Heart right ventricle (tissue), 16 donors: ENCODE data around the gene KRT6B. TPM values are rescaled to one million over a fixed set of nuclear protein-coding genes. Genes with fewer than 3 reads are reported as not detected.
"Not testable (repeated sequence)": the region's sequence is repeated elsewhere in the genome, so short reads cannot be mapped to it uniquely, and the experiment has no call there.

Source experiments
- ATAC-seq, 8 donors: fragments of 200-7000 bp; cut with Tn5 transposase; one replicate each; pipeline ENCODE4 v1.9.1; 2020; ENCODE audit warnings: mild to moderate bottlenecking in 8 of 8, moderate library complexity in 8 of 8, moderate number of reproducible peaks in 1 of 8
- DNase-seq, 2 donors: peaks; one replicate each; pipeline ENCODE4 v3.0.0-alpha.2; 2020
- H3K27ac ChIP-seq, 10 donors: fragments of 200-600 bp; sonication (generic) in 2 of 10; one replicate each; pipeline versions ENCODE4 v1.5.0 to v1.8.0; 2020 to 2022; ENCODE audit warnings: mild to moderate bottlenecking in 3 of 10
- H3K27me3 ChIP-seq, 7 donors: fragments of 200-600 bp; one replicate each; pipeline ENCODE4 v1.8.0; 2021 to 2022; ENCODE audit warnings: mild to moderate bottlenecking in 2 of 7
- H3K36me3 ChIP-seq, 9 donors: fragments of 200-600 bp; sonication (generic) in 1 of 9; one replicate each; pipeline versions ENCODE4 v1.5.0 to v1.8.0; 2020 to 2022; ENCODE audit warnings: mild to moderate bottlenecking in 2 of 9
- H3K4me1 ChIP-seq, 9 donors: fragments of 200-600 bp; sonication (generic) in 1 of 9; one replicate each; pipeline versions ENCODE4 v1.5.0 to v1.8.0; 2020 to 2022; ENCODE audit warnings: mild to moderate bottlenecking in 4 of 9
- H3K4me3 ChIP-seq, 10 donors: fragments of 200-600 bp; sonication (generic) in 2 of 10; one replicate each; pipeline versions ENCODE4 v1.5.0 to v1.8.0; 2020 to 2022; ENCODE audit warnings: mild to moderate bottlenecking in 7 of 10, moderate library complexity in 2 of 10
- H3K9me3 ChIP-seq, 11 donors: fragments of 200-600 bp in 10 of 11; sonication (generic) in 2 of 11; one replicate each; pipeline versions ENCODE4 v1.5.0 to v1.8.0; 2013 to 2022; ENCODE audit warnings: mild to moderate bottlenecking in 2 of 11, control low read depth in 1 of 11, moderate library complexity in 1 of 11
- CTCF ChIP-seq, 9 donors: fragments of 200-600 bp; sonication (generic) in 2 of 9; IDR thresholded peaks; one replicate each; pipeline versions ENCODE4 v1.5.0 to v1.8.0; 2021 to 2022; ENCODE audit warnings: antibody characterized with exemption in 9 of 9, mild to moderate bottlenecking in 5 of 9, moderate library complexity in 1 of 9
- WGBS, 2 donors: extraction: QIAGEN DNeasy Blood & Tissue Kit; methylation state at CpG; one replicate each; pipeline ENCODE4 v1.1.7; 2013; ENCODE audit warnings: inconsistent platforms in 1 of 2; 5-methylcytosine and 5-hydroxymethylcytosine counted together
- intact Hi-C, 10 donors: fragments of 100-400 bp; cut with DNase I; formaldehyde crosslinking; loops; one replicate each; pipeline versions ENCODE4 v1.11.1 to v1.14.2; 2022
- polyA plus RNA-seq, 2 donors: library from polyadenylated mRNA; stranded (reverse); fragments of 200-250 nt; gene quantifications; one replicate each; pipeline ENCODE4 v1.2.3, GENCODE V29; 2013
- total RNA-seq, 10 donors: library from RNA; stranded (reverse); fragmentation: NEBNext Ultra II Directional in 3 of 10; extraction: Animal tissue kit (Norgen Biotek cat#: 25700) in 3 of 10; gene quantifications; one replicate each; pipeline versions ENCODE4 v1.2.1 to v1.2.4, GENCODE V29; 2021 to 2023
- donor health status: Arrhythmogenic right ventricular cardiomyopathy.
- donor health status: ischemic (EF 13 %, LVEDD 7.1; RV severe dilation, severe dysfunction).
- donor health status: healthy with polysubstance abuse.
- donor health status: DM: no; HTN: yes; CAD: no.
- donor health status: DM: no; HTN: no; CAD: no.
- donor health status: ischemic (EF 25% LVEDD 6.9; RV normal size, moderate dysfunction).
- donor health status: ischemic (EF 25% LVEDD 5.7; RV mildly dilated, moderate dysfunction).
- donor health status: healthy.
- donor health status: DM: yes; HTN: yes; CAD: no.
- donor health status: Ischemic cardiomyopathy.
- donor health status: ischemic (EF 35%, LVEDD 5.7; RV mildly dilated, moderate dysfunction).
- donor health status: nonischemic (EF 11% LVEDD 7.7; RV severe dilation, severe dysfunction).
- donor health status: DM: yes; HTN: yes; CAD: no.
- donor health status: PGD.
- donor health status: ischemic (EF 29% LVEDD 5.4; RV normal size, mild dysfunction).
- donor health status: nonischemic (EF 23%, LVEDD 6.1; RV moderate dilation, normal function).

KRT6B gene
- total and polyA plus RNA-seq, 12 donors, result 0.06 TPM; not detected in 11

GRCh38 chr12:52488736-52489135 is 36.8 kb upstream of the KRT6B start:
- H3K4me3 ChIP-seq, result no peak overlapping the region
- H3K27ac ChIP-seq, result no peak overlapping the region
- H3K36me3 ChIP-seq, result no peaks in the 10 kb centered on the region
- H3K27me3 ChIP-seq, result peaks cover 0 to 38% (median 19%) of the 10 kb centered on the region in 7 donors
- ATAC-seq (no peak), DNase-seq (no peak)
- peaks cover 0 to 11% (median 0%) of the 10 kb centered on the region in 11 donors for H3K9me3 ChIP-seq
- no peak for TF ChIP-seq CTCF (IDR thresholded peaks at IDR 0.05)
- intact Hi-C loops, result no loop called here
- H3K4me1 ChIP-seq, result peaks cover 0 to 1% (median 0%) of the 10 kb centered on the region in 9 donors

GRCh38 chr12:52487744-52488443 is 35.9 kb upstream of the KRT6B start:
- WGBS, 2 donors, result 85 to 87% methylated on average over 15 of the region's 15 CpGs
- H3K9me3 ChIP-seq, result peaks cover 0 to 11% (median 0%) of the 10 kb centered on the region in 11 donors
- DNase-seq, H3K4me1 ChIP-seq, ATAC-seq, H3K27ac ChIP-seq, H3K36me3 ChIP-seq, H3K4me3 ChIP-seq, intact Hi-C loops: not testable (repeated sequence)
- peaks cover 0 to 40% (median 20%) of the 10 kb centered on the region in 7 donors for H3K27me3 ChIP-seq

- Histone ChIP-seq H3K4me1 (no peaks in the 10 kb centered on the region), H3K36me3 (no peaks in the 10 kb centered on the region), H3K9me3 (peaks cover 0 to 11% (median 0%) of the 10 kb centered on the region in 11 donors), H3K4me3 (no peak overlapping the region), H3K27ac (no peak overlapping the region), H3K27me3 (peaks cover 0 to 45% (median 24%) of the 10 kb centered on the region in 7 donors)
- WGBS, 2 donors, result 39 to 42% methylated on average over 1 of the region's 1 CpG
- no peak for TF ChIP-seq CTCF (IDR thresholded peaks at IDR 0.05)
- DNase-seq (no peak), ATAC-seq (no peak)
- intact Hi-C loops, result no loop called here
These were observed 35.3 kb upstream of the KRT6B start for GRCh38 chr12:52487211-52487610.

DNA sequence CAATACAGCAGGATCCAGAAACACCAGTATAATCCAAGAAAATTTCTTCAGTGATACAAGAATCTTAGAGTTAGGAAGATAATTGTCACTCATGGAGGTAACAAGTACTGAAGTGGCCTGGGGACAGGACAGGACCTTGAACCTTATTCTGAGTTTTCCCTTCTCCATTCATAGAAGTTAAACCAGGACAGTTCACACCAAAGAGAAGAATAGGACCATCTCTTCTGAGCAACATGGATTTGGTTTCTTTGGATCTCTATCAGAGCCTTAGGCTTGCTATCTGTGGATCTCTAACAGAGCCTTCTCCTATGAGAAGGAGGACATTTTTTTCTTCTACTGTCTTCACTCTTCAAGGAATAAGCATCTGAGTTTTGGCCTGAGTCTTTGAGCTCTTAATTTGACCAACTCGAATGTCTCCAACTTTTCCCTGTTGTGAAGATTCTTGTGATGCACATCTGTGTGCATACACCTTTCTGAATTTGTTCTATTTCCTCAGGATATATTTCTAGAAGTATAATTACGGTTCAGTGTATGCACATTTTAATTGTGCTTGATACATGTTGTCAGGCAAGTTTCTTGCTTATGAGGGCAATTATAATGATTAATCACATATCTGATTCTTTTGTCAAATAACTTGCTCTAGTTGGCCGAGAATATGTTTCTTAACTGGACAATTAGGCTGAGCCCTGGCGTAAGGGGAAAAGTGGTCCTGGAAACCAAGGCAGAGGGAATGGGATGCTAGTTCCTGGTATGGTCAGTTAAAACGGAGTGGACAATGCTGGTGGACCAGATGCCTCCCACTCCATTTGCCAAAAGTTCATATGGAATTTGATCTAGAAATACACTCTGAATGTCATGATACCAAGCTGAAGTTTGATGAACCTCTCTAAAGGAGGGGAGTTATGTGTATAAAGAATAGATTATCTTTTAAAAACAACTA is 34.5 kb upstream of the KRT6B start:
- no peak for TF ChIP-seq CTCF (IDR thresholded peaks at IDR 0.05)
- Histone ChIP-seq H3K27me3 (peaks cover 0 to 43% (median 19%) of the 10 kb centered on the region in 7 donors), H3K36me3 (no peaks in the 10 kb centered on the region), H3K27ac (no peak overlapping the region), H3K4me1 (no peaks in the 10 kb centered on the region), H3K9me3 (peaks cover 0 to 11% (median 0%) of the 10 kb centered on the region in 11 donors), H3K4me3 (no peak overlapping the region)
- no peak for DNase-seq
- no peak for ATAC-seq
- 82 to 88% methylated on average over 5 of the region's 5 CpGs for WGBS, 2 donors
- intact Hi-C loops, result no loop called here
